H1 (cell line): ENCODE results near the gene P4HA3. TPM values are rescaled to one million over a fixed set of nuclear protein-coding genes. Genes with fewer than 3 reads are reported as not detected.

Source experiments
- CHD7 ChIP-seq: fragments of 300-600 bp; sonication (generic); IDR thresholded peaks from 2 replicates; pipeline ENCODE4 v1.7.1; 2012; ENCODE audit warnings: low read length, moderate library complexity, mild to moderate bottlenecking, inconsistent platforms; ENCODE audit not compliant: insufficient replicate concordance
- EZH2 ChIP-seq: fragments of 200-600 bp; sonication (generic); IDR thresholded peaks from 2 replicates; pipeline ENCODE4 v1.7.1; 2012; ENCODE audit warnings: low read depth, mild to moderate bottlenecking, moderate library complexity, low read length, inconsistent platforms; ENCODE audit not compliant: severe bottlenecking
- GTF2F1 ChIP-seq: IDR thresholded peaks from 2 replicates; pipeline ENCODE4 v1.6.1; 2012; ENCODE audit warnings: low read depth, low read length, improper control_type of control experiment, borderline replicate concordance
- KDM1A ChIP-seq: fragments of 200-600, 300-600 bp; sonication (generic); IDR thresholded peaks from 2 replicates; pipeline ENCODE4 v1.7.1; 2016; ENCODE audit warnings: mild to moderate bottlenecking, low read length, borderline replicate concordance
- MAFK ChIP-seq: IDR thresholded peaks from 2 replicates; pipeline ENCODE4 v1.6.1; 2012; ENCODE audit warnings: low read depth, mild to moderate bottlenecking, improper control_type of control experiment, low read length
- MAX ChIP-seq: IDR thresholded peaks from 2 replicates; pipeline ENCODE4 v1.6.1; 2012; ENCODE audit warnings: inconsistent platforms
- NANOG ChIP-seq: IDR thresholded peaks from 2 replicates; pipeline ENCODE4 v1.6.1; 2011; ENCODE audit warnings: low read length, low read depth, mild to moderate bottlenecking, inconsistent platforms; ENCODE audit not compliant: insufficient read depth, poor library complexity, severe bottlenecking
- NRF1 ChIP-seq: IDR thresholded peaks from 2 replicates; pipeline ENCODE4 v1.6.1; 2011; ENCODE audit warnings: mild to moderate bottlenecking, low read depth, low read length, improper control_type of control experiment
- RXRA ChIP-seq: IDR thresholded peaks from 2 replicates; pipeline ENCODE4 v1.6.1; 2011; ENCODE audit warnings: low read depth, mild to moderate bottlenecking, low read length, moderate library complexity; ENCODE audit not compliant: insufficient read depth
- polyA plus RNA-seq, 7 experiments: library from polyadenylated mRNA; depleted of rRNA in 3 of 7; stranded (reverse) in 5 of 7; unstranded in 2 of 7; fragments of >200 nt in 5 of 7; fragments of 200-250 nt in 2 of 7; gene quantifications; 1 replicate in 5 of 7; 2 replicates in 1 of 7; 4 replicates in 1 of 7; pipeline versions ENCODE4 v1.2.1 to v1.2.3, GENCODE V29; 2011 to 2013; ENCODE audit warnings: missing spikeins in 2 of 7, mixed read lengths in 2 of 7
- total RNA-seq: library from RNA; stranded (reverse); fragmentation: NEBNext Ultra II Directional; extraction: Animal tissue kit (Norgen Biotek cat#: 25700); gene quantifications from 2 replicates; pipeline ENCODE4 v1.2.1, GENCODE V29; 2021

P4HA3 gene
- total and polyA plus RNA-seq, 2 of the 8 experiments (the other 6 are each of a cell fraction or from before 2014, with no cell fraction given): 0.06 TPM; not detected in 1

GRCh38 chr11:74221816-74222215 lies 89.6 kb downstream of the P4HA3 start (continued):
- TF ChIP-seq CHD7: no peak
- no peak for TF ChIP-seq MAFK
- TF ChIP-seq RXRA: no peak
- no peak for TF ChIP-seq GTF2F1
- no peak for TF ChIP-seq KDM1A
- no peak for TF ChIP-seq NRF1
- no peak for TF ChIP-seq EZH2
- no peak for TF ChIP-seq NANOG
- no peak for TF ChIP-seq MAX
